ENCODE measurements around the gene FARP2. TPM values are rescaled to one million over a fixed set of nuclear protein-coding genes. Genes with fewer than 3 reads are reported as not detected.
"Not testable (repeated sequence)": the region's sequence is repeated elsewhere in the genome, so short reads cannot be mapped to it uniquely, and the experiment has no call there.

The FARP2 gene
- total RNA-seq, 2 donors from 2014 or later, result 30.1 to 44.2 TPM

DNA sequence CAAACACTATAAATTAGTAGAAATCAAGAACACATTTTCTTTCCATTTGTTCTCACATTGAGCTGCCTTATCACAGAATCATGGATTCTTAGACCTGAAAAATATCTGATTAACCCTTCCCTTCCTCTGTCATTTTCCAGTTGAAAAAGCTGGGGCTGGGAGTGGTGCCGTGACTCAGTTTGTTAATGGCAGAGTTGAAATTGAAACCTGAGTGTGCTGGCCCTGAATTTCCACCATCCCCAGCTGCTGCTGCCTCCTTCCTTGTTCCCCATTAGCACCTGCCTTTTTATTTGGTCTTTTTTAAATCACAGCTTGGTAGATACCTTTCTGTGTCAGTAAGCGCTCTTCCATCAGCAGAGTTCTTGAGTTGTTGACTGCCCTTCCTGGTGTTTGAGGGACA lies 10.6 kb downstream of the FARP2 start:
- TF ChIP-seq POLR2A (IDR thresholded peaks at IDR 0.05), result no peak
- TF ChIP-seq, protein P1, sequence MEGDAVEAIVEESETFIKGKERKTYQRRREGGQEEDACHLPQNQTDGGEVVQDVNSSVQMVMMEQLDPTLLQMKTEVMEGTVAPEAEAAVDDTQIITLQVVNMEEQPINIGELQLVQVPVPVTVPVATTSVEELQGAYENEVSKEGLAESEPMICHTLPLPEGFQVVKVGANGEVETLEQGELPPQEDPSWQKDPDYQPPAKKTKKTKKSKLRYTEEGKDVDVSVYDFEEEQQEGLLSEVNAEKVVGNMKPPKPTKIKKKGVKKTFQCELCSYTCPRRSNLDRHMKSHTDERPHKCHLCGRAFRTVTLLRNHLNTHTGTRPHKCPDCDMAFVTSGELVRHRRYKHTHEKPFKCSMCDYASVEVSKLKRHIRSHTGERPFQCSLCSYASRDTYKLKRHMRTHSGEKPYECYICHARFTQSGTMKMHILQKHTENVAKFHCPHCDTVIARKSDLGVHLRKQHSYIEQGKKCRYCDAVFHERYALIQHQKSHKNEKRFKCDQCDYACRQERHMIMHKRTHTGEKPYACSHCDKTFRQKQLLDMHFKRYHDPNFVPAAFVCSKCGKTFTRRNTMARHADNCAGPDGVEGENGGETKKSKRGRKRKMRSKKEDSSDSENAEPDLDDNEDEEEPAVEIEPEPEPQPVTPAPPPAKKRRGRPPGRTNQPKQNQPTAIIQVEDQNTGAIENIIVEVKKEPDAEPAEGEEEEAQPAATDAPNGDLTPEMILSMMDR (IDR thresholded peaks at IDR 0.05), result no peak
- H3K4me3 ChIP-seq, result no peak overlapping the region
- intact Hi-C loops (cut with DNase I), result no loop called here
- ATAC-seq (no peak), DNase-seq (no peak)
- H3K4me1 ChIP-seq, result peaks cover 44% of the 10 kb centered on the region
- 89 to 93% methylated on average over 2 of the region's 2 CpGs for WGBS, 2 donors
- no peak overlapping the region for H3K27ac ChIP-seq
- no peaks in the 10 kb centered on the region for H3K9me3 ChIP-seq
- H3K27me3 ChIP-seq, result no peaks in the 10 kb centered on the region
- H3K36me3 ChIP-seq (replicated peaks in 1 of 2; ENCODE audit: insufficient read depth in 1 of 2, low read depth in 2 of 2), result no peaks in the 10 kb centered on the region

DNA sequence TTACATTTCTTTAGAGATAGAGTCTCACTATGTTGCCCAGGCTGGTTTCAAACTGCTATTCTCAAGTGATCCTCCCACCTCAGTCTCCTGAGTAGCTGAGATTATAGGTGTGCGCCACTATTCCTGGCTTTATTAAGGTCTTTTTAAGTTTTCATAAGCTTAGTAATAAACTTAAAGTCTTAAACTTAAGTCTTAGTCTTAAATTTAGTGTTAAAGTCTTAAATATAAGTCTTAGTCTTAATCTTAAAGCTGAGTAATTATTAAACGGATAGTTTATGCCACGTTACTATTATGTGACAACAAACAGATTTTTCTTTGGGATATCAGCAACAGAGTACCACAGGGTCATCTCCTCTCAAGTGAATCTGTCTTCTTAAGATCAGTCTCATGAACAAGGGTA lies 12.6 kb downstream of the FARP2 start:
- DNase-seq (no peak), ATAC-seq (no peak)
- peaks cover 52% of the 10 kb centered on the region for H3K4me1 ChIP-seq
- H3K27me3 ChIP-seq, result no peaks in the 10 kb centered on the region
- intact Hi-C loops (cut with DNase I), result no loop called here
- no peaks in the 10 kb centered on the region for H3K36me3 ChIP-seq (replicated peaks in 1 of 2; ENCODE audit: insufficient read depth in 1 of 2, low read depth in 2 of 2)
- no peak for TF ChIP-seq POLR2A (IDR thresholded peaks at IDR 0.05)
- TF ChIP-seq, protein P1 (IDR thresholded peaks at IDR 0.05), result no peak
- WGBS, 2 donors, result 80 to 83% methylated on average over 3 of the region's 3 CpGs
- no peak overlapping the region for H3K4me3 ChIP-seq
- H3K27ac ChIP-seq, result no peak overlapping the region
- no peaks in the 10 kb centered on the region for H3K9me3 ChIP-seq

GRCh38 chr2:241372361-241372992 lies 16.4 kb downstream of the FARP2 start:
- no peak for DNase-seq

DNA sequence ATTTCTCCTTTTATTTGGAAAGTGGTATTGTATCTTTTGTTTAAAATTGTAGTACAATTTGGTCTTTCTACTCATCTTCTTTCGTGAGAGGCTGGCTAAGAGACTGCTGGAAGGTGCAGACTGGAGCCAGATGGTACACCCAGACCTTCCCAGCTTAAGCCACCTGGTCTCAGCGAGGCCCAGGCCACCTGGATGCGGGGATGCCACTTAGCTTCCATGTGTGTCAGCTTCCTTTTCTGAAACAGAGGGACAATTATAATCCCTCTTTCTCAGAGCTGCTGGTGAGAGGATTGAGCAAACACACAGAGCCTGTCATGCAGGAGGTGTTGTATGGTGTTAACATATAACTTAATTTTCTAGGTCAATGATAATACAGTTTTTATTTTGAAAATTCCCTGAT lies 17.4 kb downstream of the FARP2 start:
- H3K9me3 ChIP-seq, result no peaks in the 10 kb centered on the region
- DNase-seq (peak in 1 of 4 donors; percentile 33), ATAC-seq (no peak)
- no peak overlapping the region for H3K4me3 ChIP-seq
- intact Hi-C loops (cut with DNase I), result no loop called here
- peak overlapping the region in 3 of 4 donors; percentile 24 to 87 (median 29) for H3K27ac ChIP-seq
- H3K27me3 ChIP-seq, result no peaks in the 10 kb centered on the region
- no peaks in the 10 kb centered on the region for H3K36me3 ChIP-seq (replicated peaks in 1 of 2; ENCODE audit: insufficient read depth in 1 of 2, low read depth in 2 of 2)
- H3K4me1 ChIP-seq, result peaks cover 53% of the 10 kb centered on the region
- TF ChIP-seq, protein P1 (IDR thresholded peaks at IDR 0.05), result no peak
- TF ChIP-seq POLR2A (IDR thresholded peaks at IDR 0.05), result no peak
- 65 to 80% methylated on average over 3 of the region's 3 CpGs for WGBS, 2 donors

More at GRCh38 chr2:241372361-241372992, 16.4 kb downstream of the FARP2 start:
- Histone ChIP-seq H3K4me3 (no peak overlapping the region), H3K27me3 (no peaks in the 10 kb centered on the region), H3K36me3 (replicated peaks in 1 of 2; ENCODE audit: insufficient read depth in 1 of 2, low read depth in 2 of 2) (no peaks in the 10 kb centered on the region), H3K27ac (peak overlapping the region; percentile 9 to 87 (median 46)), H3K9me3 (no peaks in the 10 kb centered on the region), H3K4me1 (peaks cover 50% of the 10 kb centered on the region)
- WGBS, 2 donors, result 51 to 64% methylated on average over 11 of the region's 11 CpGs
- ATAC-seq, result no peak
- TF ChIP-seq, protein P1 (IDR thresholded peaks at IDR 0.05), result no peak
- TF ChIP-seq POLR2A (IDR thresholded peaks at IDR 0.05), result no peak
- intact Hi-C loops (cut with DNase I), result no loop called here

DNA sequence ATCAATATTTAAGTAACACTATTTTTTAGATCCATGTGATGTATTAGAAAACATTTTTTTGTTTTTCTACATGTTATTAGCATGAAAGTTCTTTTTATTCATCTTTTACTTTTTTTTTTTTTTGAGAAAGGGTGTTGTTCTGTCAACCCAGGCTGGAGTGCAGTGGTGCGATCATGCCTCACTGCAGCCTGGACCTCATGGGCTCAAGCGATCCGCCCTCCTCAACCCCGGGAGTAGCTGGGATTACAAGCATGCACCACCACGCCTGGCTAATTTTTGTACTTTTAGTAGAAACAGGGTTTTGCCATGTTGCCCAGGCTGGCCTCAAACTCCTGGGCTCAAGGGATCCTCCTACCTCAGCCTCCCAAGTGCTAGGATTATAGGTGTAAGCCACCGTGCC lies 17.8 kb downstream of the FARP2 start:
- H3K4me3 ChIP-seq, result not testable (repeated sequence)

More for the DNA sequence above, 17.8 kb downstream of the FARP2 start:
- H3K27me3 ChIP-seq; intact Hi-C loops (cut with DNase I); ATAC-seq; H3K9me3 ChIP-seq; H3K36me3 ChIP-seq (replicated peaks in 1 of 2; ENCODE audit: insufficient read depth in 1 of 2, low read depth in 2 of 2); DNase-seq: not testable (repeated sequence)
- WGBS, 2 donors, result 88 to 94% methylated on average over 6 of the region's 6 CpGs
- Histone ChIP-seq H3K4me1 (peaks cover 57% of the 10 kb centered on the region), H3K27ac (peak overlapping the region in 3 of 4 donors; percentile 78 to 87 (median 85))

All from body of pancreas (tissue), 4 donors.